Muscle layer of duodenum (tissue), 2 donors: ENCODE measurements around the gene CPM.
"Not testable (repeated sequence)": the region's sequence is repeated elsewhere in the genome, so short reads cannot be mapped to it uniquely, and the experiment has no call there.

ENCODE experiments used
- H3K27ac ChIP-seq: one replicate; pipeline ENCODE4 v1.7.0; 2013; ENCODE audit warnings: mild to moderate bottlenecking, low read length
- H3K27me3 ChIP-seq: one replicate; pipeline ENCODE4 v1.7.0; 2013; ENCODE audit warnings: low read depth, mild to moderate bottlenecking, control low read depth, low read length
- H3K36me3 ChIP-seq, 2 donors: one replicate each; pipeline ENCODE4 v1.7.0; 2013; ENCODE audit warnings: low read length in 2 of 2, control low read depth in 1 of 2, mild to moderate bottlenecking in 1 of 2; ENCODE audit not compliant: insufficient read depth in 2 of 2, control insufficient read depth in 1 of 2
- H3K4me1 ChIP-seq, 2 donors: one replicate each; pipeline ENCODE4 v1.7.0; 2013; ENCODE audit warnings: low read length in 2 of 2, mild to moderate bottlenecking in 2 of 2, control low read depth in 1 of 2, moderate library complexity in 1 of 2; ENCODE audit not compliant: insufficient read depth in 2 of 2, control insufficient read depth in 1 of 2
- H3K4me3 ChIP-seq, 2 donors: one replicate each; pipeline ENCODE4 v1.7.0; 2013; ENCODE audit warnings: low read length in 2 of 2, low read depth in 1 of 2, mild to moderate bottlenecking in 1 of 2
- H3K9me3 ChIP-seq, 2 donors: one replicate each; pipeline ENCODE4 v1.7.0; 2013; ENCODE audit warnings: low read length in 2 of 2, control low read depth in 1 of 2, mild to moderate bottlenecking in 1 of 2; ENCODE audit not compliant: control insufficient read depth in 1 of 2
- donor health status: healthy.

The CPM gene

GRCh38 chr12:68871921-68872320, 61.0 kb downstream of the CPM start:
- Histone ChIP-seq H3K9me3 (no peaks in the 10 kb centered on the region), H3K4me3 (no peak overlapping the region), H3K27me3 (no peaks in the 10 kb centered on the region), H3K36me3 (peaks cover 0 to 6% of the 10 kb centered on the region in 2 donors), H3K4me1 (no peaks in the 10 kb centered on the region), H3K27ac (no peak overlapping the region)

GRCh38 chr12:68871396-68871795, 61.6 kb downstream of the CPM start:
- Histone ChIP-seq H3K36me3 (peaks cover 0 to 6% of the 10 kb centered on the region in 2 donors), H3K27ac (no peak overlapping the region), H3K4me3 (no peak overlapping the region), H3K4me1 (no peaks in the 10 kb centered on the region), H3K9me3 (no peaks in the 10 kb centered on the region), H3K27me3 (no peaks in the 10 kb centered on the region)

GRCh38 chr12:68870443-68870842, 62.5 kb downstream of the CPM start:
- Histone ChIP-seq H3K4me1 (no peaks in the 10 kb centered on the region), H3K36me3 (peaks cover 0 to 6% of the 10 kb centered on the region in 2 donors), H3K4me3 (no peak overlapping the region), H3K27me3 (no peaks in the 10 kb centered on the region), H3K9me3 (no peaks in the 10 kb centered on the region), H3K27ac (no peak overlapping the region)

GRCh38 chr12:68870011-68870410, 63.0 kb downstream of the CPM start:
- Histone ChIP-seq H3K27me3 (no peaks in the 10 kb centered on the region), H3K36me3 (peaks cover 0 to 6% of the 10 kb centered on the region in 2 donors), H3K4me1 (no peaks in the 10 kb centered on the region), H3K27ac (no peak overlapping the region), H3K9me3 (no peaks in the 10 kb centered on the region), H3K4me3 (no peak overlapping the region)

- peaks cover 0 to 6% of the 10 kb centered on the region in 2 donors for H3K36me3 ChIP-seq
- no peak overlapping the region for H3K27ac ChIP-seq
Measured at GRCh38 chr12:68868043-68868790, 64.8 kb downstream of the CPM start.

GRCh38 chr12:68867606-68868005, 65.4 kb downstream of the CPM start:
- Histone ChIP-seq H3K4me1 (no peaks in the 10 kb centered on the region), H3K36me3 (peaks cover 0 to 6% of the 10 kb centered on the region in 2 donors), H3K27me3 (no peaks in the 10 kb centered on the region), H3K9me3 (no peaks in the 10 kb centered on the region), H3K27ac (no peak overlapping the region), H3K4me3 (no peak overlapping the region)

More at GRCh38 chr12:68868043-68868790, 64.8 kb downstream of the CPM start:
- Histone ChIP-seq H3K4me1 (no peaks in the 10 kb centered on the region), H3K27me3 (no peaks in the 10 kb centered on the region), H3K4me3 (no peak overlapping the region), H3K9me3 (no peaks in the 10 kb centered on the region)

- Histone ChIP-seq H3K36me3 (peaks cover 0 to 6% of the 10 kb centered on the region in 2 donors), H3K4me1 (no peaks in the 10 kb centered on the region), H3K27me3 (no peaks in the 10 kb centered on the region), H3K4me3 (no peak overlapping the region), H3K9me3 (no peaks in the 10 kb centered on the region), H3K27ac (no peak overlapping the region)
Measured at GRCh38 chr12:68866950-68867349, 66.0 kb downstream of the CPM start.

GRCh38 chr12:68865399-68866164, 67.4 kb downstream of the CPM start:
- H3K4me3 ChIP-seq = no peak overlapping the region
- no peaks in the 10 kb centered on the region for H3K4me1 ChIP-seq
- no peaks in the 10 kb centered on the region for H3K9me3 ChIP-seq
- H3K36me3 ChIP-seq = peaks cover 0 to 6% of the 10 kb centered on the region in 2 donors
- no peaks in the 10 kb centered on the region for H3K27me3 ChIP-seq
- H3K27ac ChIP-seq = no peak overlapping the region

- no peaks in the 10 kb centered on the region for H3K9me3 ChIP-seq
- H3K27me3 ChIP-seq = no peaks in the 10 kb centered on the region
- no peaks in the 10 kb centered on the region for H3K4me1 ChIP-seq
- H3K36me3 ChIP-seq = peaks cover 0 to 6% of the 10 kb centered on the region in 2 donors
- H3K4me3 ChIP-seq = no peak overlapping the region
- H3K27ac ChIP-seq = no peak overlapping the region
Measured at GRCh38 chr12:68864604-68865003, 68.4 kb downstream of the CPM start.

- H3K9me3 ChIP-seq, H3K36me3 ChIP-seq, H3K27me3 ChIP-seq: not testable (repeated sequence)
Measured at GRCh38 chr12:68863886-68864454, 69.0 kb downstream of the CPM start.

GRCh38 chr12:68863109-68863770, 69.7 kb downstream of the CPM start:
- Histone ChIP-seq H3K36me3 (no peaks in the 10 kb centered on the region), H3K27me3 (no peaks in the 10 kb centered on the region), H3K4me3 (no peak overlapping the region), H3K9me3 (no peaks in the 10 kb centered on the region), H3K27ac (no peak overlapping the region), H3K4me1 (no peaks in the 10 kb centered on the region)

More at GRCh38 chr12:68863886-68864454, 69.0 kb downstream of the CPM start:
- not testable (repeated sequence) for H3K27ac ChIP-seq, H3K4me3 ChIP-seq, H3K4me1 ChIP-seq
